ENCODE data around the gene SETBP1. TPM values are rescaled to one million over a fixed set of nuclear protein-coding genes. Genes with fewer than 3 reads are reported as not detected.

SETBP1 gene
- total RNA-seq, 1 donor from 2014 or later = 1.5 TPM

GRCh38 chr18:44955825-44956224 lies 275.1 kb downstream of the SETBP1 start:
- DNase-seq (ENCODE audit: extremely low read depth, low read depth, low spot score) = no peak

DNA sequence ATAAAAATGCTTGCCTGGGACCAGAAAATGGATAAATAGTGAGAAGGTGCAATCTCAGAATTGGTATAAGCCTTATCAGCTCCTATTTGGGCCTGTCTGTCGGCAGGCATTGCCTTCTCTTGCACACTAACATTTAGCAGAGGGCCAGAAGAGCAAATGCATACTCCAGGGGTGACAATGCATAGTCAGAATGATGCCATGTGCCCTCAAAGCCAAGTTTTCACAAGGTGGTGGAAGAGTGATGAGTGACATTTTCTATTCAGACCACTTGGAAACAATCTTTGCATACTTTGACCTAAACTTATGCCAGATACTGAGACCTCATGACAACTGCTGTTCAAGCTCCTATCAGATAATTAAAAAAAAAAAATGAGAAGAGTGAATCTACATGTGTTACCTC lies 276.3 kb downstream of the SETBP1 start:
- no peak for DNase-seq (ENCODE audit: extremely low read depth, low read depth, low spot score)

GRCh38 chr18:44957461-44957860 lies 276.8 kb downstream of the SETBP1 start:
- DNase-seq (ENCODE audit: extremely low read depth, low read depth, low spot score) = no peak

DNA sequence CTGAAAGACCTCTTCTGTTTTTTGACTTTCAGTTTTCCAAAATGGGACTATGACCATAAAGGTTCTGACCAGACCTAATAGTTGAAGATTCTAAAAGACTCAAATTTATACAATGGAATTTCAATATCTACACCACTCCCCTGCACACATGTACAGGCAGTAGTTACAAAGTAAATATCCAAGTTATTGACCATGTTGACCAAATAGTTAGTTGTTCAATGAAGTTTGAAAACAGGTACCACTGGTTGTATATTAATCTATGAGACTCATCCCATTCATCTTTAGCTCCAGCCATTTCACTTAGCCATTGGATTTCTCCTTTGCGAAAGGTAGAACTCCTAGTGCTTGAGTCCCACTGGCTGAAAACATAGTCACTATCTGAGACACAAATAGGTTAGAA lies 277.4 kb downstream of the SETBP1 start:
- DNase-seq (ENCODE audit: extremely low read depth, low read depth, low spot score) = no peak

DNA sequence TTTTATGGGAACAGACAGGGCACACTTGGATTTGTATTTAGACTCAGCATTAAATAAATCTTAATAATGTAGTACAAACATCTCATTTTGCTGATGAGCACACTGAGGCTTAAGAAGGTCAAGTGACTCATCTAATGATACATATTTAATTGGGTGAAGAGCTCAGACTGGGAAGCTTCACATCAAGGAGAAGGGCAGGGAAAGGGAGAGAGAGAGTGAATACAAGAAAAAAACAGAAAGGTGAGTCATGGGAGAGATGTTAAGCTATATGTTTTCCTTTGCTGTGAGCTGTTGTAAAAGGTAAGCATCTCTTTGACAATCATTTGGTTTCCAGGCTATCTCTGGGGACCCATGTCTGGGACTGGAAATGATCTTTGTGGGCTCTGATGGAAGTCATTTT lies 277.8 kb downstream of the SETBP1 start:
- no peak for DNase-seq (ENCODE audit: extremely low read depth, low read depth, low spot score)

DNA sequence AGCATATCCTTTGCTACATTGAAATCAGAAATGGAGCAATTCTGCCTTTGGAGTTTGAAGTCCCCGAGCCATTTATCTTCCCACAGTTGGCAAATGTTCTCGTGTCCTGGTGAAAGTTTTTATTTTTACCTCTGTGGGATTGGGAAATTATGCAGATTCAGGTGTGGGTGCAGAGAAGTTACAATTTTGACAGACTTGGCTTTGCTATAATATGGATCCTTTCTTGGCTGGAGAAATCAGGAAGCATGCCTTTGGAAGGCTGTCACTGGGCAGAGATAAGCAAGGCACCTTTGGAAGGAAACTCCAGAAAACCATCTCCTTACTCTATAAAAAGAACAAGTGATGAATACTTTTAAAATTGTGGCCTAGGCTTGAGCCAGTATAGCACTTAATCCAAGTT lies 278.3 kb downstream of the SETBP1 start:
- DNase-seq (ENCODE audit: extremely low read depth, low read depth, low spot score) = no peak

- DNase-seq (ENCODE audit: extremely low read depth, low read depth, low spot score) = no peak
These were observed 279.9 kb downstream of the SETBP1 start for GRCh38 chr18:44960580-44960979.

DNA sequence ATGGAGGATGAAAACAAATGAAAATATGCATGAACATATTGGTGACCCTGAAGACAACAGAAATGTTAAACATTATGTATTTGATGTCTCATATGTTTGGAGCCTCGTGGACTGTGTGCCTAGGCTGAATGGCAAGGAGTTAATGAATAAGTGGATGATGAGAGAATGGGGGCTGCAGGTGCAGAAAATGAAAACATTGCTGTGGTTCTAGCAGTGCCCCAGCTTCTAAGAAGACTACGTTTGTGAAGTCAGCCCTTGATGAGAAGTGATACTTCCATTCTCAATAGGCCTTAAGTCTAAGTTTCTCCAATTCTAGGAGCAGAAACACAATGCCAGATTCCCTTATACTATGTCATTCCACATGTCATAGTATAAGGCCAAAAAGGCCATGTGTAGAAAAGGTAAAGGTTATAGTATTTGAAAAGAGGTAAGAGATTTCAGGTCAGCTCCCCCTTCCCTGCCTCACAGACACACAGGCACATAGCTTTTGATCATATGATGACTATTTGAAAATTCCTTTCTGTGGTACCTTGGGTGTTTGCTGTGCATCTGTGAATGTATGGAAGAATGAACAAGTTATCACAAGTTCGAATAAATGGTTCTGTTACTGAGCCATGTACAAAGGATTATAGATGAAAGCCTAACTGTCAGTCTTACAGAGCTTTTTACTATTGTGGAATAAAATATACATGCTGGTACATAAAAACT lies 280.8 kb downstream of the SETBP1 start:
- DNase-seq (ENCODE audit: extremely low read depth, low read depth, low spot score) = no peak

DNA sequence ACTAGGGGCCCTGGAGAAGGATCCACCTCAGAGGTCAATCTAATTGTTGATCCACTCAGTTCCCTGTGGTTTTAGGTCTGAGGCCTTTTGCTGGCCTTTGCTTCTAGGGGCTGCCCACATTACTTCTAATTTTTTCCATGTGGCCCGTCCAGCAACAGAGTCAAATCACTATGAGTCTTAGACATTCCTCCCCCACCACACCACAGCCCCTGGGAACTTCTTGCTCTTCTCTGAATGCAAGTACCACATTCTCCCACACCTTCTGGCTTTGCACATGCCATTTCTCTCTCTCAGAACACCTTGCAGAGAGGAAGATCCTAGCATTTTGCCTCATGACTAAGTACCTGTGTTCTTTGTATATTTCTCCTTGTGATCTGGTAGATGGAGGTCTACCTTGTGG lies 286.9 kb downstream of the SETBP1 start:
- no peak for DNase-seq (ENCODE audit: extremely low read depth, low read depth, low spot score)

DNA sequence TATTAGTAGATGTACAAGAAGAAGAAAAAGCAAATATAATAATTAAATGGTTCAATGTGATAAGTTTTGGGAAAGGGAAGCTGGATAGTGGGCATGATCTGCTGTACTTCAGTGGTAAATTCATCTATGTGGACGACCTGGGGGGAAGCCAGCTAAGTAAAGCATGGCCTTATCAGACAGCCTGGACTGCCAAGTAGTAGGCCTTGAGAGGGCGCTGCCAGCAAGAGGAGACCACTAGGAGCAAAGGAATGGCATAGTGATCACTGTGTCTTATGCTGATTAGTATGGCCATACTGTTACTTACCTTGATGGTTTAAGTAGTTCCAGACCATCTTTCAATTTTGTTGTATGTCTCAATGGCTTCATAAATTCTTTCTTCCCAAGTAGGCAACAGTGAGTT lies 287.6 kb downstream of the SETBP1 start:
- no peak for DNase-seq (ENCODE audit: extremely low read depth, low read depth, low spot score)

DNA sequence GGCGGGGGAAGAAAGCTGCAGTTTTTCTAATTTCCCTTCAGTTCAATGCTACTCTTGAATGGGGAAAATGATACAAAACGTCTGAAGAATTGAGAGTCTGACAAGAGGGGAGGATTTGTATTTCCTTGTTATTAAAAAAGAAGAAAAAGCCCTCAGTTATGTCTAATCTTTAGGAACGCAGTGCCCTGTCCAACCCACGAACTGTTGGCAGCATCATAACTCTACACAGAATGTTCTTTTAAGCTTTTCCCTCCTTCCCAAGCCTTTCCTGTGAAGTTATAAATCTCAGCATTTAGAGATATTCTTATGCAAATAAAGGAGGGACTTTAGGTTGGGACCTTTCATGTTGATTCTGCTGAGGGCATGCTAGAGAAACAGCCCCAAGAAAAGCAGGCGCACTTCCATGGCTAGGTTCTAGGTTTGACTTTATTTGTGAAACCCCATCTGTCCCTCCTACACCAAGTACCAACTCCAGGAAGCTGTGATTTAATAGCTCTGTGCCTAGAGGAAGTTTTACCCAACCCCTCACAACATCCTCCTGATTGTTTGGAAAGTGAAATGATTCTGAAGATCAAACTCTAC lies 288.6 kb downstream of the SETBP1 start:
- no peak for DNase-seq (ENCODE audit: extremely low read depth, low read depth, low spot score)

DNA sequence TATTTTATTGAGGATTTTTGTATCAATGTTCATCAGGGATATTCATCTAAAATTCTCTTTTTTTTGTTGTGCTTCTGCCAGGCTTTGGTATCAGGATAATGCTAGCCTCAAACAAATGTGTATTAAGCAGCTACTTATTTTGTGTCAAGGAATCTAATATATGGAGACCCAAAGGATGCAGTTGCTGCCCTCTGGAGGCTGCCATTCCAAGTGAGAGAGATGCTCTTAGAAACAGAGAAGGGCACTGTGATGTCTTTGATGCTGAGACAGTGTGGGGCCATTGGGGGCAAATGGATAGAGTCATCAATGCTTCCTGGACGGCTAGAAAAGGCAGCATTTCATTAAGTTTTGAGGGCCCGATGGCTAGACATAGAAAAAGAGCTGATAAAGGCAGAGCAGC lies 292.6 kb downstream of the SETBP1 start:
- no peak for DNase-seq (ENCODE audit: extremely low read depth, low read depth, low spot score)

DNA sequence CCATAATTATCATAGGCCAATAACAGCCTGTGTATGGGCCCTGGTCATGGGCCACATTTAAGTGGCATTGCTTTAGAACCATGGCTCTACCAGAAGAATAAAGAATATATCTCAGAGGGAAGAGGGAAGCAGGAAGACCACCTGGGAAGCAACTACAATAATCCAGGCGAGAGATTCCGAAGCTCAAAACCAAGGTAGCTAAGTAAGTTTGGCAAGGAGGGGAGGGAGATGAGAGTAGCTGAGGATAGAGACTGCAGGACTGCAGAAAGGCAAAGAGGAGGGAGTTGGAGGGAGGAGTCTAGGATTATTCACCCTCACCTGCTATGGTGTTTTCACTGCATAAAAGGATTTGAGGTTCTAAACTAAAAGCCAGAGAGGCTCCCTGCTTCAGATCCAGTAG lies 293.5 kb downstream of the SETBP1 start:
- no peak for DNase-seq (ENCODE audit: extremely low read depth, low read depth, low spot score)

GRCh38 chr18:44977856-44978255 lies 297.2 kb downstream of the SETBP1 start:
- no peak for DNase-seq (ENCODE audit: extremely low read depth, low read depth, low spot score)

DNA sequence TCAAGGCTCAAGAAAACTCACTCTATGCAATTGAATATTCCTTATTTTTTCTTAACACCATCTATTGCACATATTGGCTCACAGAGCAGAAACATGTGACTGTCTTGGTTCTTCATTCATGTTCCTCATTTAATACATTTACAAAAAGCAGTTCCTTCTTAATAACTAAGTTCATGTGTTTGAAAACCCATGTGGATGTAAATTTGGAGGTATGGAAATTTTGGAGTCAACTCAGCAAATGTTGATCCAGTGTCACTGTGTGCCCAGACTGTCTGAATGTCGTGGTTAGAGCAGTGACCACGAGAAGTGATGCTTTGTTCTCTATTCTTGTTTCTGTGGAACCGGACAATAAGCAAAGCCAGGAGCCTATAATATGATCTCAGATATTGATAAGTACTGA lies 299.1 kb downstream of the SETBP1 start:
- DNase-seq (ENCODE audit: extremely low read depth, low read depth, low spot score) = no peak

GRCh38 chr18:44981121-44981520 lies 300.4 kb downstream of the SETBP1 start:
- DNase-seq (ENCODE audit: extremely low read depth, low read depth, low spot score) = no peak

- no peak for DNase-seq (ENCODE audit: extremely low read depth, low read depth, low spot score)
These were observed 306.2 kb downstream of the SETBP1 start for GRCh38 chr18:44986933-44987332.

DNA sequence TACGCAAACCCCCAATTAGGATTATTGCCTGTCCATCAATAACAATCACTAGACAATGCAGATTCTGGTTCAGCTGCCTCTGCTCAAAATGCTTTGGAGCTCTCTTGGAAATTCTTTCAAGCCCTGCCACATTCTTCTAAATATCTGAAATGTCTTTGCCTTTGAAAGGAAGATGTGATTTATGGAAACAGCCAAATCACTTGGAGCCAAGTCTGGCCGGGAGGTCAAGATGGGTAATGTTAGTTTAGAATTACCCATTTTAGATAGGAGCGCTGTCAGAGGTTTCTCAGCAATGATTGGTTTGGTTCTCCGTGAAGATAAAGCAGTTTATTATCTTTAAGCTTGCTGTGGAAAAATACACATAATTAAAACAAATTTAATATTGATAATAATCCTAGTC lies 306.7 kb downstream of the SETBP1 start:
- DNase-seq (ENCODE audit: extremely low read depth, low read depth, low spot score) = no peak

DNA sequence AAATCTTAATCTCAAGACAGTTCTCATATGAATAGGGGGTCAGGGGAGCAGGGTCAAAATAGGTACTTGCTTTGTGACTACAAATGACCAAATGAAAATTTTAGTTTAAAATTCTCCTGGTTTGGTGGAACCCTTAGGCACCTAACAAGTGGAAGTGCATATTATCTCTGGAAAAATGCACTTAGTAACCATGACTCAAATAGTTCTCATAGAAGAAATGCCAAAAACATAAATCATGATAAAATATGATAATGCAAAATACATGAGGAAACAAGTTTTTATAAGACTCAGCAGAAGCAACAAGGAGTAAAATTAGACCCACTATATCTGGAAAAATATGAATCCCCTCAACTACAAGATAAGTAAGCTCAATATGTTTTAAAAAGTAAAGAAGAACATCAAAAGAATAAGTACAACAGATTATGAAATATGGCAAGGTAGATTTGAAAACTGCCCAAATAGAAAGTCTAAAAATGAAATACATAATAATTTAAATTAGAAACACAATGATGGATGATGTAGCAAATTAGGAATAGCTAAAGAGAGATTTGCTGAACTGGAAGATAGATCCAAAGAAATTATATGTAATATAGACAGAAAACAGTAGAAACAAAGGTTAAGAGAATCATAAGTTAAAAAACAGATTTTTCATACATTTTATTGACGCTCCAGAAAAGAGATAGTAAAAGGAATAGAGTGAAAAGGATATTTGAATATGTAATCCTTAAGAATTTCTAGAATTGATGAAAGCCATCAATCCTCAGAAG lies 308.3 kb downstream of the SETBP1 start:
- no peak for DNase-seq (ENCODE audit: extremely low read depth, low read depth, low spot score)

DNA sequence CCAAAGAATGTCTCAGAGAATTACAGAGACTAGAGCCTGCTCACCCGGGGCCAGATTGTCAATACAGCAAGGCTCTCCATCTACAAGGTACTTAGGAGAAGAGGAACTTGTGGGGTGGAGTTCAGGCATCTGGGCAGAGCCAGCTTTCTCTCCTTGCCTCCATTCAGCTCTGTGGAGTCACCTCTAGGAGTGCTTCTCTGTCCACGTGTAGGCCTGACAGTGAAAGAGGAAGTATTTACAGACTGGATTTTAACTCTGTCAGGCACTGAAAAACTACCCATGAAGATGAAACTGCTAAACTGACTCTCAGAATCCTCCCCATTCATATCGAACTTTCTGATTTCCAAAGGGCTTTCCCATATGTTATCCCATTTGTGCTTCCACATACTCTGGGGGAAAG lies 315.6 kb downstream of the SETBP1 start:
- DNase-seq (ENCODE audit: extremely low read depth, low read depth, low spot score) = no peak

DNA sequence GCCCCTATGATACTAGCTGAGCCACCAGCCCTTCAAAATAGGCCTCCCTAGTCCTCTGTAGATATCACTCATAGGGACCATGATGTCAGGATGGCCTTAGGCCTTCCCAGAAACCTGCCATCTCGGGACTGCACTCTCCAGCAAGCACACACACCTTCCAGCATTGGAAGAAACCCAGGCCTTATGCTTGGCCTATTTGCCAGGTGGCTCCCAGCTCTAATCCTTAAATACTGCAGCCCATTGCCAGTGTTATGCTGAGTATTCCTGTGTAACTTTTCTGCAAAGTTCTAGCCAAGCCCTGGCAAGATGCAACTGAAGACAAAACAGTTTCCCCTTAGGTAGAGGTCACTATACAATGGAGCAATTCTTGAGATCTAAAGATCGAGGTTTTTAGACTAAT lies 316.5 kb downstream of the SETBP1 start:
- DNase-seq (ENCODE audit: extremely low read depth, low read depth, low spot score) = no peak

GRCh38 chr18:44998360-44998759 lies 317.7 kb downstream of the SETBP1 start:
- DNase-seq (ENCODE audit: extremely low read depth, low read depth, low spot score) = no peak

All from glomerular endothelial cell (primary cell).